OCI-LY1 (cell line): ENCODE data around the gene PRXL2A.
"Not testable (repeated sequence)": the region's sequence is repeated elsewhere in the genome, so short reads cannot be mapped to it uniquely, and the experiment has no call there.

Experiments
- EZH2 ChIP-seq: fragments of 200-600 bp; sonication (generic), shearing (Covaris generic); IDR thresholded peaks from 2 replicates; pipeline ENCODE4 v1.8.0; 2017; ENCODE audit warnings: borderline replicate concordance, mixed run types, mild to moderate bottlenecking, antibody characterized with exemption, low read length, moderate library complexity, mixed read lengths
- TF ChIP-seq, protein P1 (sequence below): fragments of 200-600 bp; sonication (generic), shearing (Covaris generic); IDR thresholded peaks from 2 replicates; pipeline ENCODE4 v1.5.1; 2017; ENCODE audit warnings: mild to moderate bottlenecking, antibody characterized with exemption, low read length, moderate library complexity, mixed read lengths

DNA sequence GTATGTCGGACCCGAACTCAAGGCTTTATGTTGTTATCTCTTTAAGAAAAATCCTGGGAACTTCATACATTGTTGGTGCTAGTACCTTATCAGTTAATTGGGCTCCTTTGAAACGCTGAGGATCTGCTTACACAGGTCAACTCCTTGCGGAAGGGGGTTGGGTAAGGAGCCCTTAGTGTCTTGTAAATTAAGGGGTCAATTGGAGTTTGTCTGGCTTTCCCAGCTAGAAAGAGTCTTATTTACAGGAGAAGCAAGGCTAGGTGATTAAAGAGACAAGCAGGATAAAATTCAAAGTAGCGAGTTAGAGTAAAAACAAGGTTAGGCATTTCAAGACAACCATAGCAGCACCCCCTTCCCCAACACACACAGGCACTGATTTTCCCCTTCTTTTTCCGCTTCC, 8.9 kb downstream of the PRXL2A start:
- TF ChIP-seq, protein P1, sequence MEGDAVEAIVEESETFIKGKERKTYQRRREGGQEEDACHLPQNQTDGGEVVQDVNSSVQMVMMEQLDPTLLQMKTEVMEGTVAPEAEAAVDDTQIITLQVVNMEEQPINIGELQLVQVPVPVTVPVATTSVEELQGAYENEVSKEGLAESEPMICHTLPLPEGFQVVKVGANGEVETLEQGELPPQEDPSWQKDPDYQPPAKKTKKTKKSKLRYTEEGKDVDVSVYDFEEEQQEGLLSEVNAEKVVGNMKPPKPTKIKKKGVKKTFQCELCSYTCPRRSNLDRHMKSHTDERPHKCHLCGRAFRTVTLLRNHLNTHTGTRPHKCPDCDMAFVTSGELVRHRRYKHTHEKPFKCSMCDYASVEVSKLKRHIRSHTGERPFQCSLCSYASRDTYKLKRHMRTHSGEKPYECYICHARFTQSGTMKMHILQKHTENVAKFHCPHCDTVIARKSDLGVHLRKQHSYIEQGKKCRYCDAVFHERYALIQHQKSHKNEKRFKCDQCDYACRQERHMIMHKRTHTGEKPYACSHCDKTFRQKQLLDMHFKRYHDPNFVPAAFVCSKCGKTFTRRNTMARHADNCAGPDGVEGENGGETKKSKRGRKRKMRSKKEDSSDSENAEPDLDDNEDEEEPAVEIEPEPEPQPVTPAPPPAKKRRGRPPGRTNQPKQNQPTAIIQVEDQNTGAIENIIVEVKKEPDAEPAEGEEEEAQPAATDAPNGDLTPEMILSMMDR, result not testable (repeated sequence)
- not testable (repeated sequence) for TF ChIP-seq EZH2
